Measurements from ENCODE around the gene BMAL1. TPM values are rescaled to one million over a fixed set of nuclear protein-coding genes. Genes with fewer than 3 reads are reported as not detected.

BMAL1 gene
- total RNA-seq, 1 experiment from 2014 or later: 3.2 TPM

DNA sequence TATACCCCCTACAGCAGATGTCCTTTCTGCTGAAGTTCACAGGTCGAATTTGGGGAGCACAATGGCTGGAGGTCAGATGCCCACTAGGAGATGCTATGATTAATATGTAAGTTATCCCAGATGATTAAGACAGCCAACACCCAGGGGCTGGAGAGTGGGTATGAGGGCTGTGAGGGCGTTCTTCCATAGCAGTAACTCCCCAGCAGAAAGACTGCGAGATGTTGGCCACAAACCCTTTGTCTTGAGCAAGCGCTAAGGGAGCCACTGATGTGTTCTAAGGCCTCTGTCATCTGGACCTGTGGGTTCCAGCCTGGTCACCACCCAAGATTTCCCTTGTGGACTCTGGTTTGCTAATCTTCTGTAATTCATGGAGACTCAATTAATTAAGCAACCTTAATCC is 77.6 kb downstream of the BMAL1 start:
- ChIA-PET POLR2A (ENCODE audit: low non-redundant PET) (no interaction called here), CTCF (no interaction called here)
- DNase-seq (ENCODE audit: low spot score): no peak
- intact Hi-C loops (cut with micrococcal nuclease; ENCODE audit: unreplicated experiment): no loop called here
- TF ChIP-seq, protein P1, sequence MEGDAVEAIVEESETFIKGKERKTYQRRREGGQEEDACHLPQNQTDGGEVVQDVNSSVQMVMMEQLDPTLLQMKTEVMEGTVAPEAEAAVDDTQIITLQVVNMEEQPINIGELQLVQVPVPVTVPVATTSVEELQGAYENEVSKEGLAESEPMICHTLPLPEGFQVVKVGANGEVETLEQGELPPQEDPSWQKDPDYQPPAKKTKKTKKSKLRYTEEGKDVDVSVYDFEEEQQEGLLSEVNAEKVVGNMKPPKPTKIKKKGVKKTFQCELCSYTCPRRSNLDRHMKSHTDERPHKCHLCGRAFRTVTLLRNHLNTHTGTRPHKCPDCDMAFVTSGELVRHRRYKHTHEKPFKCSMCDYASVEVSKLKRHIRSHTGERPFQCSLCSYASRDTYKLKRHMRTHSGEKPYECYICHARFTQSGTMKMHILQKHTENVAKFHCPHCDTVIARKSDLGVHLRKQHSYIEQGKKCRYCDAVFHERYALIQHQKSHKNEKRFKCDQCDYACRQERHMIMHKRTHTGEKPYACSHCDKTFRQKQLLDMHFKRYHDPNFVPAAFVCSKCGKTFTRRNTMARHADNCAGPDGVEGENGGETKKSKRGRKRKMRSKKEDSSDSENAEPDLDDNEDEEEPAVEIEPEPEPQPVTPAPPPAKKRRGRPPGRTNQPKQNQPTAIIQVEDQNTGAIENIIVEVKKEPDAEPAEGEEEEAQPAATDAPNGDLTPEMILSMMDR (conservative IDR thresholded peaks at IDR 0.05; ENCODE audit: low read depth, low read length): no peak
- TF ChIP-seq EZH2 (IDR thresholded peaks at IDR 0.05; ENCODE audit: borderline replicate concordance, low read depth, low read length, poor library complexity, severe bottlenecking): no peak
- Histone ChIP-seq H3K4me1 (ENCODE audit: insufficient read depth, low read length, poor library complexity, severe bottlenecking) (no peaks in the 10 kb centered on the region), H3K27ac (ENCODE audit: low read depth, low read length, poor library complexity, severe bottlenecking) (no peak overlapping the region), H3K27me3 (replicated peaks; ENCODE audit: insufficient read depth, low read depth, low read length, poor library complexity) (no peaks in the 10 kb centered on the region), H3K9me3 (ENCODE audit: low read depth, low read length, poor library complexity, severe bottlenecking) (no peaks in the 10 kb centered on the region), H3K4me3 (ENCODE audit: low read depth, low read length, poor library complexity, severe bottlenecking) (no peak overlapping the region), H3K36me3 (ENCODE audit: insufficient read depth, low read length, poor library complexity, severe bottlenecking) (no peaks in the 10 kb centered on the region)
- no TSS peak for BruUV-seq (replicated peaks)

DNA sequence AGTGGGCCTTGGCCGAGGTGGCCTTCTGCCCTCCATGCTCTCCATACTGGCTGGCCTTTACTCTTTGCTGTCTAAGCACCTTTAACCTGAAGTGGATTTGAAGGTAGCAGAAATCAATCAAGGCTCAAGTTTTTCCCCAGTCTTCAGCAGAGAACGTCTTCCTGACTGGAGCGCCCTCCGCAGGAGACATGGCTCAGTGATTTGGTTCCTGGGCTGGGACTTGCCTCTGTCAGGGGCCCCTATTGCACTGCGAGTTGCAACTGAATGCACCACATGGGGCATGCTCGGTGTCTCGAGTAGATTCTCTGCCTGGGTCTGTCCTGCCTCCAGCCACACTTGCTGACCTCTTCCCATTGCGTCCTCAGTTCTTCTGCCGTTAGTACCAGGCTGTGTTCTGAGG is 79.6 kb downstream of the BMAL1 start:
- Histone ChIP-seq H3K9me3 (ENCODE audit: low read depth, low read length, poor library complexity, severe bottlenecking) (no peaks in the 10 kb centered on the region), H3K27ac (ENCODE audit: low read depth, low read length, poor library complexity, severe bottlenecking) (no peak overlapping the region), H3K4me1 (ENCODE audit: insufficient read depth, low read length, poor library complexity, severe bottlenecking) (no peaks in the 10 kb centered on the region), H3K36me3 (ENCODE audit: insufficient read depth, low read length, poor library complexity, severe bottlenecking) (no peaks in the 10 kb centered on the region), H3K4me3 (ENCODE audit: low read depth, low read length, poor library complexity, severe bottlenecking) (no peak overlapping the region), H3K27me3 (replicated peaks; ENCODE audit: insufficient read depth, low read depth, low read length, poor library complexity) (no peaks in the 10 kb centered on the region)
- CTCF ChIA-PET: no interaction called here
- DNase-seq (ENCODE audit: low spot score): no peak
- POLR2A ChIA-PET (ENCODE audit: low non-redundant PET): no interaction called here
- no TSS peak for BruUV-seq (replicated peaks)
- TF ChIP-seq, protein P1 (conservative IDR thresholded peaks at IDR 0.05; ENCODE audit: low read depth, low read length): no peak
- TF ChIP-seq EZH2 (IDR thresholded peaks at IDR 0.05; ENCODE audit: borderline replicate concordance, low read depth, low read length, poor library complexity, severe bottlenecking): no peak
- intact Hi-C loops (cut with micrococcal nuclease; ENCODE audit: unreplicated experiment): no loop called here

DNA sequence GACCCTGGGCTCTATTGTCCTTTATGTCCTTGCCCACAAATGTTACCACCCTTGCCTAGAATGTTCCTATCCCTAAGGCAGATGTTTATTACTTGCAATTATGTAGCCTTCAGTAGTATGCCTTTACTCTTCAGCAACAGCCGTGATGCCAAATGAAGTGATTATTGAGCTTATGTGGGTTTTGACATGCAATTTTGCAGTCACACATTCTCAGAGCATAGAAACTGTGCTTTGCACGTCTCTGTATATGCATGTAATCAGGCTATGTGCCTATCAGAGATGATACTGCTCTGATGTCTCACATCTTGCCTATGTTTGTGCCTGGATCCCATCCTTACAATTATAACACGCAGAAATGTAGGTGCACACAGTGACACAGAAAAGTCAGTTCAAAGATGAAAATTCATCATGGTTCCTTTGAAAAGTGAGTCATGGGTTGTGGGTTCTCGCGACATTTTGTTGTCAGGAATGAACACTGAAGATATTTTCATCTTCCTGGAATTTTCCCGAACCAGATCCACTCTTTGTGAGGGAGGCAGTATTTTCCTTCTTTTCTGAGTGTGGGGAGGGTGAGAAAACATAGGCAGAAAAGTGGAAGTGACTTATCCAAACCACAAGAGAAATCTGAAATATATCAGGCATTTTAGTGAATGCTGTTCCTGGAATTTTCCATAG is 81.1 kb downstream of the BMAL1 start:
- no peaks in the 10 kb centered on the region for H3K9me3 ChIP-seq (ENCODE audit: low read depth, low read length, poor library complexity, severe bottlenecking)
- no peak overlapping the region for H3K27ac ChIP-seq (ENCODE audit: low read depth, low read length, poor library complexity, severe bottlenecking)
- H3K4me1 ChIP-seq (ENCODE audit: insufficient read depth, low read length, poor library complexity, severe bottlenecking): no peaks in the 10 kb centered on the region
- TF ChIP-seq, protein P1 (conservative IDR thresholded peaks at IDR 0.05; ENCODE audit: low read depth, low read length): no peak
- TF ChIP-seq EZH2 (IDR thresholded peaks at IDR 0.05; ENCODE audit: borderline replicate concordance, low read depth, low read length, poor library complexity, severe bottlenecking): no peak
- intact Hi-C loops (cut with micrococcal nuclease; ENCODE audit: unreplicated experiment): no loop called here
- BruUV-seq (replicated peaks): no TSS peak
- H3K27me3 ChIP-seq (replicated peaks; ENCODE audit: insufficient read depth, low read depth, low read length, poor library complexity): no peaks in the 10 kb centered on the region
- ChIA-PET CTCF (no interaction called here), POLR2A (ENCODE audit: low non-redundant PET) (no interaction called here)
- H3K4me3 ChIP-seq (ENCODE audit: low read depth, low read length, poor library complexity, severe bottlenecking): no peak overlapping the region
- no peak for DNase-seq (ENCODE audit: low spot score)
- H3K36me3 ChIP-seq (ENCODE audit: insufficient read depth, low read length, poor library complexity, severe bottlenecking): no peaks in the 10 kb centered on the region
